Spleen (tissue), 11 donors: ENCODE results near the gene OSBPL9. TPM values are rescaled to one million over a fixed set of nuclear protein-coding genes. Genes with fewer than 3 reads are reported as not detected.

ENCODE experiments used
- DNase-seq: peaks from one replicate; pipeline ENCODE4 v3.0.0-alpha.2; 2020
- H3K27ac ChIP-seq, 8 donors: fragments of 200-600 bp; sonication (generic) in 7 of 8; 1 replicate in 4 of 8; 2 replicates in 4 of 8; pipeline versions ENCODE4 v1.5.0 to v1.8.0; 2016 to 2021; ENCODE audit warnings: inconsistent platforms in 4 of 8, mild to moderate bottlenecking in 4 of 8, moderate library complexity in 1 of 8
- H3K27me3 ChIP-seq, 7 donors: fragments of 200-600 bp; sonication (generic) in 6 of 7; replicated peaks in 1 of 7; 1 replicate in 4 of 7; 2 replicates in 3 of 7; pipeline versions ENCODE4 v1.5.0 to v1.8.0; 2016 to 2021; ENCODE audit warnings: inconsistent platforms in 3 of 7, mild to moderate bottlenecking in 1 of 7
- H3K36me3 ChIP-seq, 6 donors: fragments of 200-600 bp; sonication (generic) in 5 of 6; 1 replicate in 4 of 6; 2 replicates in 2 of 6; pipeline versions ENCODE4 v1.5.0 to v1.8.0; 2016 to 2021; ENCODE audit warnings: inconsistent platforms in 2 of 6
- H3K4me1 ChIP-seq, 6 donors: fragments of 200-600 bp; sonication (generic) in 5 of 6; 1 replicate in 3 of 6; 2 replicates in 3 of 6; pipeline versions ENCODE4 v1.5.0 to v1.8.0; 2016 to 2021; ENCODE audit warnings: inconsistent platforms in 3 of 6
- H3K4me3 ChIP-seq, 8 donors: fragments of 200-600 bp; sonication (generic) in 7 of 8; 1 replicate in 4 of 8; 2 replicates in 4 of 8; pipeline versions ENCODE4 v1.5.0 to v1.8.0; 2016 to 2021; ENCODE audit warnings: inconsistent platforms in 4 of 8, mild to moderate bottlenecking in 4 of 8, moderate library complexity in 2 of 8
- H3K9me3 ChIP-seq, 8 donors: fragments of 200-600 bp; sonication (generic) in 7 of 8; 1 replicate in 4 of 8; 2 replicates in 4 of 8; pipeline versions ENCODE4 v1.5.0 to v1.8.0; 2016 to 2021; ENCODE audit warnings: inconsistent platforms in 4 of 8
- CTCF ChIP-seq, 11 experiments: fragments of 200-600 bp in 7 of 11; fragments of 450-650 bp in 4 of 11; sonication (generic) in 4 of 11; IDR thresholded peaks in 8 of 11; conservative IDR thresholded peaks in 3 of 11; 1 replicate in 7 of 11; 2 replicates in 4 of 11; pipeline versions ENCODE4 v1.4.0 to v1.8.0; 2016 to 2021; ENCODE audit warnings: antibody characterized with exemption in 11 of 11, inconsistent platforms in 4 of 11, mild to moderate bottlenecking in 1 of 11
- POLR2A ChIP-seq, 3 donors: fragments of 450-650 bp; IDR thresholded peaks; one replicate each; pipeline ENCODE4 v1.5.1; 2017; ENCODE audit warnings: antibody characterized with exemption in 3 of 3, mild to moderate bottlenecking in 1 of 3
- POLR2AphosphoS5 ChIP-seq, 3 donors: sonication (generic); formaldehyde crosslinking; IDR thresholded peaks; one replicate each; pipeline ENCODE4 v1.5.1; 2017; ENCODE audit warnings: antibody characterized with exemption in 3 of 3
- WGBS, 5 donors: extraction: QIAGEN DNeasy Blood & Tissue Kit in 3 of 5; methylation state at CpG; one replicate each; pipeline versions ENCODE4 v1.1.5 to v1.1.7; 2013 to 2018; 5-methylcytosine and 5-hydroxymethylcytosine counted together
- intact Hi-C: fragments of 100-400 bp; cut with DNase I; formaldehyde crosslinking; loops from one replicate; pipeline ENCODE4 v1.15.0; 2023; ENCODE audit warnings: low total_unique reads
- polyA plus RNA-seq, 3 donors: library from polyadenylated mRNA; stranded (reverse); fragments of 200-250 nt; gene quantifications; one replicate each; pipeline ENCODE4 v1.2.1, GENCODE V29; 2013
- total RNA-seq, 7 donors: library from RNA; depleted of rRNA in 3 of 7; stranded (reverse); fragments of >200 nt in 3 of 7; fragmentation: NEBNext Ultra II Directional in 4 of 7; extraction: Animal tissue kit (Norgen Biotek cat#: 25700) in 4 of 7; gene quantifications; one replicate each; pipeline versions ENCODE4 v1.1.0 to v1.2.1, GENCODE V29; 2016 to 2021
- donor health status: healthy with polysubstance abuse.
- donor health status: DM: no; HTN: no; CAD: no; lungs with moderate emphysema.
- donor health status: DM: no; HTN: no; CAD: no.
- donor health status: Bipolar disorder and iron deficiency.
- donor health status: healthy.
- donor health status: DM: no; HTN: no; CAD: no.
- donor health status: DM: yes; HTN: yes; CAD: no.

OSBPL9 gene
- total and polyA plus RNA-seq, 10 donors, result 34.6 to 97.4 (median 80.6) TPM

GRCh38 chr1:51666478-51666877 is 49.6 kb downstream of the OSBPL9 start:
- 32 to 67% (median 49%) methylated on average over 2 of the region's 2 CpGs for WGBS, 5 donors
- H3K27me3 ChIP-seq, result no peaks in the 10 kb centered on the region
- H3K4me3 ChIP-seq, result no peak overlapping the region
- DNase-seq, result no peak
- peaks cover 0 to 16% (median 0%) of the 10 kb centered on the region in 6 donors for H3K36me3 ChIP-seq
- no peaks in the 10 kb centered on the region for H3K9me3 ChIP-seq
- H3K4me1 ChIP-seq, result peaks cover 0 to 42% (median 3%) of the 10 kb centered on the region in 6 donors
- TF ChIP-seq POLR2A (IDR thresholded peaks at IDR 0.05) (no peak), POLR2AphosphoS5 (IDR thresholded peaks at IDR 0.05) (peak in 1 of 3 donors; percentile 59)
- intact Hi-C loops, result no loop called here
- H3K27ac ChIP-seq, result peak overlapping the region in 7 of 8 donors; percentile 3 to 79 (median 66)

- DNase-seq, result no peak
- Histone ChIP-seq H3K4me1 (peaks cover 0 to 52% (median 3%) of the 10 kb centered on the region in 6 donors), H3K4me3 (no peak overlapping the region), H3K36me3 (peaks cover 0 to 16% (median 0%) of the 10 kb centered on the region in 6 donors), H3K27me3 (no peaks in the 10 kb centered on the region), H3K27ac (peak overlapping the region in 3 of 8 donors; percentile 66 to 79 (median 74)), H3K9me3 (no peaks in the 10 kb centered on the region)
- 84 to 95% (median 91%) methylated on average over 2 of the region's 2 CpGs for WGBS, 5 donors
- no peak for TF ChIP-seq CTCF (IDR thresholded peaks at IDR 0.05 in 8 of 11, conservative IDR thresholded peaks at IDR 0.05 in 3 of 11)
- no peak for TF ChIP-seq POLR2AphosphoS5 (IDR thresholded peaks at IDR 0.05)
- no peak for TF ChIP-seq POLR2A (IDR thresholded peaks at IDR 0.05)
- intact Hi-C loops, result no loop called here
These were observed 50.7 kb downstream of the OSBPL9 start for GRCh38 chr1:51667561-51667960.

GRCh38 chr1:51669272-51669671 is 52.4 kb downstream of the OSBPL9 start:
- no peak for DNase-seq
- H3K4me3 ChIP-seq, result no peak overlapping the region
- peaks cover 0 to 50% (median 6%) of the 10 kb centered on the region in 6 donors for H3K4me1 ChIP-seq
- peaks cover 0 to 19% (median 0%) of the 10 kb centered on the region in 6 donors for H3K36me3 ChIP-seq
- H3K27me3 ChIP-seq, result no peaks in the 10 kb centered on the region
- intact Hi-C loops, result no loop called here
- H3K9me3 ChIP-seq, result no peaks in the 10 kb centered on the region
- H3K27ac ChIP-seq, result peak overlapping the region in 1 of 8 donors; percentile 8
- WGBS, 5 donors, result 79 to 91% (median 83%) methylated on average over 4 of the region's 4 CpGs
- TF ChIP-seq POLR2A (IDR thresholded peaks at IDR 0.05) (no peak), POLR2AphosphoS5 (IDR thresholded peaks at IDR 0.05) (no peak), CTCF (IDR thresholded peaks at IDR 0.05 in 8 of 11, conservative IDR thresholded peaks at IDR 0.05 in 3 of 11) (no peak)

- WGBS, 5 donors, result 95 to 100% (median 97%) methylated on average over 2 of the region's 2 CpGs
- H3K36me3 ChIP-seq, result peaks cover 0 to 24% (median 0%) of the 10 kb centered on the region in 6 donors
- H3K4me1 ChIP-seq, result peaks cover 0 to 50% (median 6%) of the 10 kb centered on the region in 6 donors
- TF ChIP-seq POLR2A (IDR thresholded peaks at IDR 0.05) (no peak), CTCF (IDR thresholded peaks at IDR 0.05 in 8 of 11, conservative IDR thresholded peaks at IDR 0.05 in 3 of 11) (no peak), POLR2AphosphoS5 (IDR thresholded peaks at IDR 0.05) (no peak)
- H3K4me3 ChIP-seq, result no peak overlapping the region
- H3K27ac ChIP-seq, result no peak overlapping the region
- H3K27me3 ChIP-seq, result no peaks in the 10 kb centered on the region
- intact Hi-C loops, result no loop called here
- DNase-seq, result no peak
- no peaks in the 10 kb centered on the region for H3K9me3 ChIP-seq
These were observed 52.9 kb downstream of the OSBPL9 start for GRCh38 chr1:51669816-51670215.
